Fibroblast of skin of left quadriceps (primary cell): Measurements from ENCODE around the gene RMRP.
A peak's percentile ranks its signal among the peaks of the same experiment; 100 is the strongest.
"Not testable (repeated sequence)": the region's sequence is repeated elsewhere in the genome, so short reads cannot be mapped to it uniquely, and the experiment has no call there.

Experiments used
- DNase-seq, 2 experiments: peaks; one replicate each; pipeline ENCODE4 v3.0.0-alpha.2; 2013; ENCODE audit warnings: low read depth in 2 of 2

RMRP gene

GRCh38 chr9:35665471-35665818 is 7.6 kb upstream of the RMRP start:
- DNase-seq, result no peak

- DNase-seq, result no peak
Measured at GRCh38 chr9:35664531-35665470, 7.0 kb upstream of the RMRP start, which contains the start of gene ARHGEF39. TSS of gene ARHGEF39 (minus strand) at chr9:35665195. CDS start at chr9:35665169, 26 bp downstream.

GRCh38 chr9:35662437-35662836 is 4.6 kb upstream of the RMRP start:
- no peak for DNase-seq

DNA sequence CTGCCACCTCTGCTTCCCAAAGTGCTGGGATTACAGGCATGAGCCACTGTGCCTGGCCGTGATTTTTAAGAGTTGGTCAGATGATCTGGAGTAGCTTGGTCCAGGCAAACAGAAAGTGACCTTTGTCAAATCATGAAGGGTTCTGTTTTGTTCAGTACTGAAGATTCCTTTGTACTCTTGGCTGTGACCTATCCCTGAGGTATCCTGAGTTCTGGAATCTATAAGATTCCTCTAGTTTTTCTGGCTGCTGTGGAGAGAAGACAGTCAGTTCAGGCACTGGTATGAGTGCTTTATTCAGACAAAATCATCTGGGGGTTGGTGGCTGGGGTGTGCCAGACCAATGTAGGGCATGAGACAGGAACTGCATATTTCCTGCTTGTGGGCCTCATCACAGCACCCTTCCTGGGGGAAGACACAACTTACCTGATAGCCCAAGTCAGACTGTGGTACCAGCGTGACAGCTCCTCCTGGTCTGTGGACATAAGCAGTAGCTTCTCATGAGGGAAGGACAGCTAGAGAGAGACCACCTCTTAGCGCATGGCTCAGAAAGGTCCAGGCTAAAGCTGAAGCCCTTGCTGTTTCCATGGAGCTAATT is 4.0 kb upstream of the RMRP start:
- DNase-seq, result no peak

DNA sequence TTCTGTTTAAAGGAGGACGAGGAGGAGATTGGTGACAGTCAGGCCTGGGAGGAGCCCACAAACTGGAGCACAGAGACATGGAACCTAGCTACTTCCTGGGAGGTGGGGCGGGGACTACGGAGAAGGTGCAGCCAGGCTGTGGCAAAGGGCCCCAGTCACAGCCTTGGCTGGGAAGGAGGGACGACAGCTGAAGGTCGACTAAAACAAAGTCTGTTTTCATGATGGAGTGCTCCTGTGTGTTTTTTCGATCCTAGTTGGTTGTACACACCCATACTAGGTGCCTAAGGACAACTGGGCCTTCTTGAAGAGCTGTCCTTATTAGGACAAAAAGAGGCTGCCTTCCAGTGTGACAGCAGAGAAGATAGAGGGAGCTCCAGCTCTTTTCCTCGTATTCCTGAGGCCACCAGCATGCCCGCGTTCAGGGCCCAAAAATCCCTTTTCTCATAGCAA is 3.2 kb upstream of the RMRP start:
- DNase-seq, result no peak

GRCh38 chr9:35659340-35659739 is 1.5 kb upstream of the RMRP start:
- DNase-seq, result no peak

GRCh38 chr9:35658968-35659220 is 1.1 kb upstream of the RMRP start:
- DNase-seq, result no peak

GRCh38 chr9:35658137-35658967 is 533 bp upstream of the RMRP start, which contains the start of gene CCDC107:
TSS of gene CCDC107 (plus strand) at chr9:35658292. CDS start at chr9:35658380, 88 bp downstream.
- peak in 1 of 2 experiments; percentile 60 for DNase-seq

- DNase-seq, result no peak
Measured at GRCh38 chr9:35656831-35657545, 831 bp downstream of the RMRP start.

DNA sequence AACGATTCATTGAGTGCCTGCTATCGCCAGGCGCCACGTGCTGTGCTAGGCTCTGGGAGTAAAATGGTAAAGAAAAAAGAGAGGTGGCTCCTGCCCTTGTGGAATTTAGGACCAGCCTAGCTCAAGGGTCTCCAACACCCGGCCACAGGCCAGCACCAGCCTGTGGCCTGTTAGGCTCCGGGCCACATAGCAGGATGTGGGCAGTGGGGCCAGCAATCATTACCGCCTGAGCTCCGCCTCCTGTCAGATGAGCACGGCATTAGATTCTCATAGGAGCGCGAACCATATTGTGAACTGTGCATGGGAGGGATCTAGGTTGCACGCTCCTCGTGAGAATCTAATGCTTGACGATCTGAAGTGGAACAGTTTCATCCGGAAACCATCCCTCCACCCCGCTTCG is 1.5 kb downstream of the RMRP start:
- no peak for DNase-seq

- DNase-seq, result no peak
Measured at GRCh38 chr9:35653611-35654010, 4.2 kb downstream of the RMRP start.

GRCh38 chr9:35652829-35653209 is 5.0 kb downstream of the RMRP start:
- no peak for DNase-seq

GRCh38 chr9:35651956-35652828 is 5.6 kb downstream of the RMRP start:
- DNase-seq, result no peak

DNA sequence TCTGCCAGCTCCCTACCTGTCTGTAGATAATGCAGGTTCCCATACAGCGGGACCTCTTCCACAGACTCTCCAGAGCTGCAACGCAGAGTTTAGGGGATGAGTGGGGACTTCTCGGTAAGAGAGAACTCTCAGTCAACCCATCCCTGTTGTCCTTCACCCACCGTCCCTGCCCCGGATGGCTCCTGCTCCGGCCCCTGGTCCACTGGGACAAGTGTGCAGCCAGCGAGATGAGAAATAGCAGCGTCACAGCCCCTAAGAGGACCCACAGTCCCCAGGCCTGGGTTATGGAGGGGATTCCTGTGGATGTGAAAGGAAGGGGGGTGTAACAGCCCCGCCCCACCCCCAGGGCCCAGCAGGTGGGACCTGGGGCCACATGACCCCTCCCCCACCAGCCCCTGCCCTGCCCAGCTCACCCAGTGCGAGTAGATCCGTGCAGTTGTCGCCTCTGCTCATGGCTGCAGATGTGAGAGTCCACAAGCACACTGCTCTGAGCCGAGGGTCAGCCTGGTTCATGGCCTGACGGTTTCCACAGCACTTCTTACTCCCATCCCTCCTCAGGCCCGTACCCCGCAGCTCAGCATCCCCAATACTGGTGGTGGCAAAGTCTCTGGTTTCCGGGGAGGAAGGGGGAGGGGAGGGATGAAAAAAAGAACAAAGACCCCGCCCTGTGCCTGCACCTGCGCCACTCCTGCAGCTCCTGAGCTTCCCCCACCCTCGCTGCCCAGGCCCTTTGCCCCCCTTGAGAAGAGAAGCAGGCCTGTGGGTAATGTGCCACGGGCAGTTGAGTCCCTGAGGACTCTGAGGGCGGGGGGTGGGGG is 7.3 kb downstream of the RMRP start, which contains the start of gene SIT1:
TSS of gene SIT1 (minus strand) at position 591 of the 818 bp plus-strand sequence. CDS start at position 513, 78 bp downstream.
- DNase-seq, result no peak

- no peak for DNase-seq
Measured at GRCh38 chr9:35649431-35650340, 8.1 kb downstream of the RMRP start.

GRCh38 chr9:35646533-35647265 is 11.1 kb downstream of the RMRP start:
- peak; percentile 64 to 66 for DNase-seq

DNA sequence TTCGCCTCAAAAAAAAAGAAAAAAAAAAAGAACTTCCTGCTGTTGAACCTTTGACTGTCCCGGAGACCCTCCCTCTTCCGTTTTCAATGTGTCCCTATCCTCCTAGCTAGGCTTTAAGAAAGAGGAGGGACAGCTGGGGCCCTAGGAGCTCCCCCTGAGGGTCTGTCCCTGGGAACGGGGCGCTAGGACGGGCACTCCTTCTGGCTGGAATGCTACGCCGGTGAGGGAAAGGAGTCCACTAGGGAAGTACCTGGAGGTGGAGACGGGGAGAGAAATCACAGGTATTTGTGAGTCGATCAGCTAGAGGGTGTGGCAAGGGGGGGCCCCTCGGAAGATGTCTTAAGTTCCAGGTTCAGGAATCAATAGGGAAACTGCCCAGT is 11.7 kb downstream of the RMRP start:
- no peak for DNase-seq

DNA sequence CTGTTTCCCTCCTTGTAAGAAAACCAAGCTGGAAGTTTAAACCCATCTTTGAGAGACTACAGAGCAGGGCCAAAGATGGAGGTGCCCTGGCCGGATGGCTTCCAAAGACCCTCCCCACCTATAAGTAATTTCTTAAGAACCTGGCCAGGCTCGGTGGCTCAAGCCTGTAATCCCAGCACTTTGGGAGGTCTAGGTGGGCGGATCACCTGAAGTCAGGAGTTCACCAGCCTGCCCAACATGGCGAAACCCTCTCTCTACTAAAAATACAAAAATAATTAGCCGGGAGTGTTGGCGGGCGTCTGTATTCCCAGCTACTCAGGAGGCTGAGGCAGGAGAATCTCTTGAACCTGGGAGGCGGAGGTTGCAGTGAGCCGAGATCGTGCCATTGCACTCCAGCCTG is 12.1 kb downstream of the RMRP start:
- not testable (repeated sequence) for DNase-seq
